ENCODE data around the gene FLOT1. TPM values are rescaled to one million over a fixed set of nuclear protein-coding genes. Genes with fewer than 3 reads are reported as not detected.

FLOT1 gene
- total and polyA plus RNA-seq, 9 of the 15 experiments (the other 6 are each of a cell fraction or from before 2014, with no cell fraction given) = 11.7 to 149 (median 118) TPM

DNA sequence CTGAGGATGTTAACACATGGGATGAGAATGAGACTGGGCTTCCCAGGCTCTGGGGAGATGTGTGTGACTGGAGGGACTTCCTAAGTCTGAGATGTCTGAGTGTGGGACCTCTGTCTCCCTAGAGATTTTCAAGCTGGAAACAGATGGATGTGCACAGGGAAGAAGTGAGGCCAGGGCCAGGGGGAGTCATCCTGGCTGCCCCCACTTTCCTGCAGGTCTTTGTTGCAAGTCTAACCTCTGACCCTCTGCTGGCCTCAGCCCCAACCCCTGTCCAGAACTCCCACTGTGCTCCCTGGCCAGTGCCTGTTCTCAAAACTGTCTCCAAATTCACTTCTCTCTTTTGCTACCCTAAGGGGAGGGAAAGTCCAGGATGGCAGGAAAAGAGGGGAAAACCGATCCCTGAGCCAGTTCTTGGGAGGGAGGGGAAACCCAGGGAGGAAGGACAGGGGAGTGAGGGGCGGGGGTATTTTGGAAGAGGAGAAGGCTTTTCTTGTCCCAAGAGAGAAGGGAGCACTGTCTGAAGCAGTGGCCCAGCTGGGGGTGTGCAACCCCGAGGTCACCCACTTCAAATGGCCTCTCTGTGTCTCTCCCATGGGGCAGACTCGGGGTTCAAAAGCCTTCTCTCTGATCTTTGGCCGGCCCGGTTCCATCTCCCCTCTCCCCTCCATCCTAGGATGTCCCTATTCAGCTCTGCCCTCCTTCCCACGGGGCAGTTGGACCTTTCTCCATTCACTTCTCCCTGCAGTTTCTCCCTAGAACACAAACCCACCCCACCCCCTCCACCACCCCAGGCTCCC is 59.1 kb downstream of the FLOT1 start (continued):
- TF ChIP-seq, protein P1, sequence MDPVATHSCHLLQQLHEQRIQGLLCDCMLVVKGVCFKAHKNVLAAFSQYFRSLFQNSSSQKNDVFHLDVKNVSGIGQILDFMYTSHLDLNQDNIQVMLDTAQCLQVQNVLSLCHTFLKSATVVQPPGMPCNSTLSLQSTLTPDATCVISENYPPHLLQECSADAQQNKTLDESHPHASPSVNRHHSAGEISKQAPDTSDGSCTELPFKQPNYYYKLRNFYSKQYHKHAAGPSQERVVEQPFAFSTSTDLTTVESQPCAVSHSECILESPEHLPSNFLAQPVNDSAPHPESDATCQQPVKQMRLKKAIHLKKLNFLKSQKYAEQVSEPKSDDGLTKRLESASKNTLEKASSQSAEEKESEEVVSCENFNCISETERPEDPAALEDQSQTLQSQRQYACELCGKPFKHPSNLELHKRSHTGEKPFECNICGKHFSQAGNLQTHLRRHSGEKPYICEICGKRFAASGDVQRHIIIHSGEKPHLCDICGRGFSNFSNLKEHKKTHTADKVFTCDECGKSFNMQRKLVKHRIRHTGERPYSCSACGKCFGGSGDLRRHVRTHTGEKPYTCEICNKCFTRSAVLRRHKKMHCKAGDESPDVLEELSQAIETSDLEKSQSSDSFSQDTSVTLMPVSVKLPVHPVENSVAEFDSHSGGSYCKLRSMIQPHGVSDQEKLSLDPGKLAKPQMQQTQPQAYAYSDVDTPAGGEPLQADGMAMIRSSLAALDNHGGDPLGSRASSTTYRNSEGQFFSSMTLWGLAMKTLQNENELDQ (CRISPR knock-in tag; IDR thresholded peaks at IDR 0.05; ENCODE audit: borderline replicate concordance) = no peak
- TF ChIP-seq ZBTB7A (IDR thresholded peaks at IDR 0.05; ENCODE audit: borderline replicate concordance, control insufficient read depth, low read depth, low read length) (0 out of 2 replicates have a peak, but pooled peaks have one; percentile 18), NR2F6 (CRISPR knock-in tag; IDR thresholded peaks at IDR 0.05) (no peak), FOXA1 (IDR thresholded peaks at IDR 0.05; ENCODE audit: borderline replicate concordance) (no peak)
- TF ChIP-seq, protein P2, sequence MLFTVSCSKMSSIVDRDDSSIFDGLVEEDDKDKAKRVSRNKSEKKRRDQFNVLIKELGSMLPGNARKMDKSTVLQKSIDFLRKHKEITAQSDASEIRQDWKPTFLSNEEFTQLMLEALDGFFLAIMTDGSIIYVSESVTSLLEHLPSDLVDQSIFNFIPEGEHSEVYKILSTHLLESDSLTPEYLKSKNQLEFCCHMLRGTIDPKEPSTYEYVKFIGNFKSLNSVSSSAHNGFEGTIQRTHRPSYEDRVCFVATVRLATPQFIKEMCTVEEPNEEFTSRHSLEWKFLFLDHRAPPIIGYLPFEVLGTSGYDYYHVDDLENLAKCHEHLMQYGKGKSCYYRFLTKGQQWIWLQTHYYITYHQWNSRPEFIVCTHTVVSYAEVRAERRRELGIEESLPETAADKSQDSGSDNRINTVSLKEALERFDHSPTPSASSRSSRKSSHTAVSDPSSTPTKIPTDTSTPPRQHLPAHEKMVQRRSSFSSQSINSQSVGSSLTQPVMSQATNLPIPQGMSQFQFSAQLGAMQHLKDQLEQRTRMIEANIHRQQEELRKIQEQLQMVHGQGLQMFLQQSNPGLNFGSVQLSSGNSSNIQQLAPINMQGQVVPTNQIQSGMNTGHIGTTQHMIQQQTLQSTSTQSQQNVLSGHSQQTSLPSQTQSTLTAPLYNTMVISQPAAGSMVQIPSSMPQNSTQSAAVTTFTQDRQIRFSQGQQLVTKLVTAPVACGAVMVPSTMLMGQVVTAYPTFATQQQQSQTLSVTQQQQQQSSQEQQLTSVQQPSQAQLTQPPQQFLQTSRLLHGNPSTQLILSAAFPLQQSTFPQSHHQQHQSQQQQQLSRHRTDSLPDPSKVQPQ (CRISPR knock-in tag; IDR thresholded peaks at IDR 0.05; ENCODE audit: borderline replicate concordance) = no peak
- TF ChIP-seq, protein P3, sequence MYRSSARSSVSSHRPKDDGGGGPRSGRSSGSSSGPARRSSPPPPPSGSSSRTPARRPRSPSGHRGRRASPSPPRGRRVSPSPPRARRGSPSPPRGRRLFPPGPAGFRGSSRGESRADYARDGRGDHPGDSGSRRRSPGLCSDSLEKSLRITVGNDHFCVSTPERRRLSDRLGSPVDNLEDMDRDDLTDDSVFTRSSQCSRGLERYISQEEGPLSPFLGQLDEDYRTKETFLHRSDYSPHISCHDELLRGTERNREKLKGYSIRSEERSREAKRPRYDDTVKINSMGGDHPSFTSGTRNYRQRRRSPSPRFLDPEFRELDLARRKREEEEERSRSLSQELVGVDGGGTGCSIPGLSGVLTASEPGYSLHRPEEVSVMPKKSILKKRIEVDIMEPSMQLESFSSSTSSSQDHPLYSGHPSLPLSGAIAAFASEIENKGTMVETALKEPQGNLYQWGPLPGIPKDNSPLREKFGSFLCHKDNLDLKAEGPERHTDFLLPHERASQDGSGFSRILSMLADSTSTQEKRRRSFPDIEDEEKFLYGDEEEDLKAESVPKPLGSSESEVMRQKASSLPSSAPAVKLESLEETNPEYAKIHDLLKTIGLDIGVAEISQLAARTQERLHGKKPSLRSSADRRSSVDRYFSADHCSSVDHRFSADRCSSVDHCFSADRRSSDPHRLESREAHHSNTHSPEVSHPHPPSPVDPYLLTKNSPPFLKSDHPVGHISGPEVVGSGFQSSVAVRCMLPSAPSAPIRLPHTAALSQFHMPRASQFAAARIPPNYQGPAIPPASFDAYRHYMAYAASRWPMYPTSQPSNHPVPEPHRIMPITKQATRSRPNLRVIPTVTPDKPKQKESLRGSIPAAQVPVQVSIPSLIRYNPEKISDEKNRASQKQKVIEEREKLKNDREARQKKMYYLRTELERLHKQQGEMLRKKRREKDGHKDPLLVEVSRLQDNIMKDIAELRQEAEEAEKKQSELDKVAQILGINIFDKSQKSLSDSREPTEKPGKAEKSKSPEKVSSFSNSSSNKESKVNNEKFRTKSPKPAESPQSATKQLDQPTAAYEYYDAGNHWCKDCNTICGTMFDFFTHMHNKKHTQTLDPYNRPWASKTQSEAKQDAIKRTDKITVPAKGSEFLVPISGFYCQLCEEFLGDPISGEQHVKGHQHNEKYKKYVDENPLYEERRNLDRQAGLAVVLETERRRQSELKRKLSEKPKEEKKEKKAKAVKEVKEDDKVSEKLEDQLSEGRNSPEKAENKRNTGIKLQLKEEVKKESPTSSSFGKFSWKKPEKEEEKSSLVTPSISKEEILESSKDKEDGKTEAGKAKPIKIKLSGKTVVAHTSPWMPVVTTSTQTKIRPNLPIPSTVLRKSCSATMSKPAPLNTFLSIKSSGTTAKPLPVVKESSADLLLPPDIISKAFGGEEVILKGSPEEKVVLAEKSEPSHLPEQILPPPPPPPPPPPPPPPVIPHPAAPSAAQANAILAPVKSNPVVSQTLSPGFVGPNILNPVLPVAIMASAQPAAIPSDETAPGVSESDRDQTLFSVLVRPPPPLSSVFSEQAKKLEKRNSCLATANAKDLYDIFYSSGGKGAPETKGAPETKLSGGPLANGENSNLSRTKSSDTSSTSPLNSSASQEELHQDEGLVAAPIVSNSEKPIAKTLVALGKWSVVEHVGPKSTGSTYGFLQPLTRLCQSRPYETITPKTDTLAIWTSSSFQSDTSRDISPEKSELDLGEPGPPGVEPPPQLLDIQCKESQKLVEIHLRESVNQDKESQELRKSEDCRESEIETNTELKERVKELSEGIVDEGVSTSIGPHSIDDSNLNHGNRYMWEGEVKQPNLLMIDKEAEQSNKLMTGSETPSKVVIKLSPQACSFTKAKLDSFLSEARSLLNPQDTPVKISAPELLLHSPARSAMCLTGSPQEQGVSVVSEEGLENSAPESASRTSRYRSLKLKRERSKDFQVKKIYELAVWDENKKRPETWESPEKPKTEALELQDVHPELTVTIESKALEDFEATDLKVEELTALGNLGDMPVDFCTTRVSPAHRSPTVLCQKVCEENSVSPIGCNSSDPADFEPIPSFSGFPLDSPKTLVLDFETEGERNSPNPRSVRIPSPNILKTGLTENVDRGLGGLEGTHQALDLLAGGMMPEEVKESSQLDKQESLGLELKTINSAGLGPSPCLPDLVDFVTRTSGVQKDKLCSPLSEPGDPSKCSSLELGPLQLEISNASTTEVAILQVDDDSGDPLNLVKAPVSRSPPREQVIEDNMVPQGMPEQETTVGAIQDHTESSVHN (IDR thresholded peaks at IDR 0.05; ENCODE audit: borderline replicate concordance in 1 of 2, low read depth in 1 of 2) = no peak
- TF ChIP-seq, protein P4, sequence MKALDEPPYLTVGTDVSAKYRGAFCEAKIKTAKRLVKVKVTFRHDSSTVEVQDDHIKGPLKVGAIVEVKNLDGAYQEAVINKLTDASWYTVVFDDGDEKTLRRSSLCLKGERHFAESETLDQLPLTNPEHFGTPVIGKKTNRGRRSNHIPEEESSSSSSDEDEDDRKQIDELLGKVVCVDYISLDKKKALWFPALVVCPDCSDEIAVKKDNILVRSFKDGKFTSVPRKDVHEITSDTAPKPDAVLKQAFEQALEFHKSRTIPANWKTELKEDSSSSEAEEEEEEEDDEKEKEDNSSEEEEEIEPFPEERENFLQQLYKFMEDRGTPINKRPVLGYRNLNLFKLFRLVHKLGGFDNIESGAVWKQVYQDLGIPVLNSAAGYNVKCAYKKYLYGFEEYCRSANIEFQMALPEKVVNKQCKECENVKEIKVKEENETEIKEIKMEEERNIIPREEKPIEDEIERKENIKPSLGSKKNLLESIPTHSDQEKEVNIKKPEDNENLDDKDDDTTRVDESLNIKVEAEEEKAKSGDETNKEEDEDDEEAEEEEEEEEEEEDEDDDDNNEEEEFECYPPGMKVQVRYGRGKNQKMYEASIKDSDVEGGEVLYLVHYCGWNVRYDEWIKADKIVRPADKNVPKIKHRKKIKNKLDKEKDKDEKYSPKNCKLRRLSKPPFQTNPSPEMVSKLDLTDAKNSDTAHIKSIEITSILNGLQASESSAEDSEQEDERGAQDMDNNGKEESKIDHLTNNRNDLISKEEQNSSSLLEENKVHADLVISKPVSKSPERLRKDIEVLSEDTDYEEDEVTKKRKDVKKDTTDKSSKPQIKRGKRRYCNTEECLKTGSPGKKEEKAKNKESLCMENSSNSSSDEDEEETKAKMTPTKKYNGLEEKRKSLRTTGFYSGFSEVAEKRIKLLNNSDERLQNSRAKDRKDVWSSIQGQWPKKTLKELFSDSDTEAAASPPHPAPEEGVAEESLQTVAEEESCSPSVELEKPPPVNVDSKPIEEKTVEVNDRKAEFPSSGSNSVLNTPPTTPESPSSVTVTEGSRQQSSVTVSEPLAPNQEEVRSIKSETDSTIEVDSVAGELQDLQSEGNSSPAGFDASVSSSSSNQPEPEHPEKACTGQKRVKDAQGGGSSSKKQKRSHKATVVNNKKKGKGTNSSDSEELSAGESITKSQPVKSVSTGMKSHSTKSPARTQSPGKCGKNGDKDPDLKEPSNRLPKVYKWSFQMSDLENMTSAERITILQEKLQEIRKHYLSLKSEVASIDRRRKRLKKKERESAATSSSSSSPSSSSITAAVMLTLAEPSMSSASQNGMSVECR (CRISPR knock-in tag; IDR thresholded peaks at IDR 0.05) = peak; percentile 83
